Measurements from ENCODE around the gene SUPT3H. TPM values are rescaled to one million over a fixed set of nuclear protein-coding genes. Genes with fewer than 3 reads are reported as not detected.
A peak's percentile ranks its signal among the peaks of the same experiment; 100 is the strongest.

Gene SUPT3H
- total RNA-seq, 3 donors from 2014 or later: 6.9 to 15.1 (median 13.6) TPM

- Histone ChIP-seq H3K4me1 (no peaks in the 10 kb centered on the region), H3K27ac (no peak overlapping the region), H3K9me3 (no peaks in the 10 kb centered on the region), H3K4me3 (no peak overlapping the region), H3K27me3 (no peaks in the 10 kb centered on the region), H3K36me3 (no peaks in the 10 kb centered on the region)
- TF ChIP-seq POLR2A (IDR thresholded peaks at IDR 0.05) (no peak), POLR2AphosphoS5 (IDR thresholded peaks at IDR 0.05) (no peak), CTCF (IDR thresholded peaks at IDR 0.05) (no peak)
- intact Hi-C loops (cut with DNase I; ENCODE audit: low total_unique reads): loop anchor here (10.0 kb wide), 1 partner anchor 340 kb away; no protein-coding TSS in a partner anchor
- DNase-seq (ENCODE audit: low spot score in 2 of 2): no peak
These were observed 32.8 kb downstream of the SUPT3H start for GRCh38 chr6:45344900-45345299.

GRCh38 chr6:45328523-45328922 lies 49.2 kb downstream of the SUPT3H start:
- H3K27ac ChIP-seq: peak overlapping the region in 1 of 2 donors; percentile 42
- no peak for DNase-seq (ENCODE audit: low spot score in 2 of 2)
- peak overlapping the region in 2 of 3 donors; percentile 26 to 28 for H3K4me3 ChIP-seq
- H3K9me3 ChIP-seq: no peaks in the 10 kb centered on the region
- H3K4me1 ChIP-seq: no peaks in the 10 kb centered on the region
- no peak for TF ChIP-seq POLR2A (IDR thresholded peaks at IDR 0.05)
- TF ChIP-seq POLR2AphosphoS5 (IDR thresholded peaks at IDR 0.05): no peak
- no peak for TF ChIP-seq CTCF (IDR thresholded peaks at IDR 0.05)
- H3K27me3 ChIP-seq: no peaks in the 10 kb centered on the region
- intact Hi-C loops (cut with DNase I; ENCODE audit: low total_unique reads): no loop called here
- H3K36me3 ChIP-seq: no peaks in the 10 kb centered on the region

- intact Hi-C loops (cut with DNase I; ENCODE audit: low total_unique reads): no loop called here
- Histone ChIP-seq H3K27me3 (no peaks in the 10 kb centered on the region), H3K4me3 (peak within 1 kb of the TSS in 2 of 3 donors; percentile 26 to 28), H3K36me3 (no peaks in the 10 kb centered on the region), H3K27ac (peak within 1 kb of the TSS; percentile 20 to 42), H3K4me1 (no peaks in the 10 kb centered on the region), H3K9me3 (no peaks in the 10 kb centered on the region)
- DNase-seq (ENCODE audit: low spot score in 2 of 2): no peak
- TF ChIP-seq POLR2AphosphoS5 (IDR thresholded peaks at IDR 0.05) (no peak), CTCF (IDR thresholded peaks at IDR 0.05) (no peak), POLR2A (IDR thresholded peaks at IDR 0.05) (no peak)
These were observed 49.7 kb downstream of the SUPT3H start, which contains the start of gene RUNX2 for GRCh38 chr6:45327956-45328522. RUNX2 (plus strand) TSS chr6:45328330; CDS start chr6:45328727, 397 bp downstream.

- no peaks in the 10 kb centered on the region for H3K27me3 ChIP-seq
- intact Hi-C loops (cut with DNase I; ENCODE audit: low total_unique reads): no loop called here
- H3K4me3 ChIP-seq: no peak overlapping the region
- no peak overlapping the region for H3K27ac ChIP-seq
- no peaks in the 10 kb centered on the region for H3K4me1 ChIP-seq
- no peaks in the 10 kb centered on the region for H3K9me3 ChIP-seq
- TF ChIP-seq CTCF (IDR thresholded peaks at IDR 0.05): no peak
- no peak for TF ChIP-seq POLR2AphosphoS5 (IDR thresholded peaks at IDR 0.05)
- H3K36me3 ChIP-seq: no peaks in the 10 kb centered on the region
- DNase-seq (ENCODE audit: low spot score in 2 of 2): no peak
These were observed 50.9 kb downstream of the SUPT3H start for GRCh38 chr6:45326698-45327417.

- Histone ChIP-seq H3K27me3 (no peaks in the 10 kb centered on the region), H3K36me3 (no peaks in the 10 kb centered on the region), H3K4me1 (no peaks in the 10 kb centered on the region), H3K27ac (no peak overlapping the region), H3K4me3 (no peak overlapping the region), H3K9me3 (no peaks in the 10 kb centered on the region)
- intact Hi-C loops (cut with DNase I; ENCODE audit: low total_unique reads): no loop called here
- TF ChIP-seq POLR2A (IDR thresholded peaks at IDR 0.05): no peak
- no peak for DNase-seq (ENCODE audit: low spot score in 2 of 2)
These were observed 54.0 kb downstream of the SUPT3H start for GRCh38 chr6:45323656-45324224.

Data from breast epithelium (tissue), 4 donors.